GM19240 (cell line): ENCODE measurements around the gene UQCRC1.
"Not testable (repeated sequence)": the region's sequence is repeated elsewhere in the genome, so short reads cannot be mapped to it uniquely, and the experiment has no call there.

Source experiments
- DNase-seq: peaks from one replicate; pipeline ENCODE4 v3.0.0; 2011; ENCODE audit warnings: low spot score; ENCODE audit not compliant: insufficient read length

Gene UQCRC1

GRCh38 chr3:48555231-48555948, 54.1 kb downstream of the UQCRC1 start:
- DNase-seq, result no peak

- DNase-seq, result no peak
Observed at GRCh38 chr3:48553886-48554845, 55.3 kb downstream of the UQCRC1 start.

- DNase-seq, result no peak
Observed at GRCh38 chr3:48553361-48553760, 56.1 kb downstream of the UQCRC1 start.

- no peak for DNase-seq
Observed at GRCh38 chr3:48552111-48552951, 57.1 kb downstream of the UQCRC1 start.

GRCh38 chr3:48551651-48552050, 57.8 kb downstream of the UQCRC1 start:
- not testable (repeated sequence) for DNase-seq
